ENCODE results near the gene NDUFAF3.

The NDUFAF3 gene

DNA sequence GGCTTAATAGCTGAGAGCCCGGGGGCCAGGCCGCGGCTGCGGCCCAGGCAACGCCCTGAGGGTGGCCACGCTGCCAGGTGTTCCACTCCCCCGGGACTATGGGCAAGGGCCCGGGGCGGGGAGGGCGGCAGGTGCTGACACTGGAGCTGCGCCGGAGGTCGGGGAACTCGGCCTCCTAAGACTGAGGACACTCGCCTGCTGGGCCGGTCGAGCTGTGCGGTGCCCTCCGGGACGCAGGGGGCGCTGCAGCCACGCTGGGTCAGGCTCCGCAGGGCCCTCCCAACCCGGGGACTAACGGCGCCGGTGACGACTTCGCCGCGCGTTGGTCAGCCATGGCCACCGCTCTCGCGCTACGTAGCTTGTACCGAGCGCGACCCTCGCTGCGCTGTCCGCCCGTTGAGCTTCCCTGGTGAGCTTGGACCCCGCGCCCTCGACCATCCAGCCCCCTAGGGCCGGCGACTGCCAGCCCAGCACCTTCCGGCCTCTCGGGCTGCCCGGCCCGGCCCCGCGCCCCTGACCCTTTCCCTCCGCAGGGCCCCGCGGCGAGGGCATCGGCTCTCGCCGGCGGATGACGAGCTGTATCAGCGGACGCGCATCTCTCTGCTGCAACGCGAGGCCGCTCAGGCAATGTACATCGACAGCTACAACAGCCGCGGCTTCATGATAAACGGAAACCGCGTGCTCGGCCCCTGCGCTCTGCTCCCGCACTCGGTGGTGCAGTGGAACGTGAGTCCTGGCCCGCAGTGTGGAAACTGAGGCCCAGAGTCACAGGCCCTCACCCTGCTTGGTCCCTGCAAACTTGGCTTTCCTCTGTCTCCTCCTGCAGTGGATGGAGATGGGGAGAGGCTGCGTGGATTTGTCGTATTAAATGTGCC lies at the start of gene NDUFAF3:
NDUFAF3 (plus strand) TSS at position 309 of the 875 bp plus-strand sequence; CDS start at position 333, 24 bp downstream.
- DNase-seq (ENCODE audit: low read depth) = peak; percentile 72
- peak; percentile 89 for TF ChIP-seq CTCF (conservative IDR thresholded peaks at IDR 0.05; ENCODE audit: low read depth, low read length)
- peak within 1 kb of the TSS; percentile 83 for H3K4me3 ChIP-seq (ENCODE audit: low read length)

DNA sequence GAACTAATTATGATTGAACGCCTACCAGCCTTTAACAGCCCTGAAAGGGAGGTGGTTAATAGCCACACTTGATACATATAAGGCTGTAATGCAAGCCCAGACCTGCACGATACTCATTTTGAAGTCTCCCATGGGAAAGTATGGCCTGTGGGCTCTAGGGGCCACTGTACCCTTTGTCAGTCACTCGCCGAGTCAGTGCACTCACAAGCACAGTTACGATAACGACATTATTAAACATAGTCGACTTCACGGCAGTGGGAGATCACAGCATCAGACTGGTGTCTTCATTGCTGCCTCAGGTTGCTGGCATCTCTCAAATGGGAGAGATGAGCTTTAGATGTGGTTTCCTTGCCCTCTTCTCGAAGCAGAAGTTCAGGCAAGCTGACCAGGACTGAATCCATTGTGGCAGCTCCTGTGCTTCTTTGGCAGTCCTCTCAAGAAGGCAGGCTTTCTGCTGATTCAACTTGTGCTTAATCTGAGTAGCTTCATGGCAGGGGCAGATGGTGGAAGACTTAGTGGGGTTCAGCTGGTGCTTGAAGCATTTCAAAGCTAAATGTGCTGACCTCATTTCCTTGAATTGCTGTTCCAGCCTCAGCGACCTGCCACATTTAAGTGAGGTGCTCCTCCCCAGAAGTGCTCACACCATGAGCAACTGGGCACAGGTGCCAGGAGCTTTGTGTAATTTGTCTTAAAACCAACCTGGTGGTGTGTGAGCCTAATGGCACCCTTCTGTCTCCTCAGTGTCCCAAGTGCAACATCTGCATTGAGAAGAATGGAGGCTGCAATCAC lies 47.7 kb upstream of the NDUFAF3 start:
- no peak for DNase-seq (ENCODE audit: low read depth)

DNA sequence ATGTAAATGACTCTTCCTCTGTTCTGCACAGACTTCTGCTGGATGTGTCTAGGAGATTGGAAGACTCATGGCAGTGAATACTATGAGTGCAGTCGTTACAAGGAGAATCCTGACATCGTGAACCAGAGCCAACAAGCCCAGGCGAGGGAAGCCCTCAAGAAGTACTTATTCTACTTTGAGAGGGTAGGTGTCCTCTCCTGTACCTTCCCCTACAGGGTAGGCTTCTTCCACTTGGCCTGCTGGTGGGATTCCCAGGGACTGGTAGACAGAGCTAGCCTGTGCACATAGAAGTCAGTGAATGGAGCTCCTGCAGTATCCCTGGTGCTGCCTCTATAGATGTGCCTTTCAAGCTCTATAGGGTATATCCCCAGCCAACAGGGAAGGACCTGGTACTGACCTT lies 42.5 kb upstream of the NDUFAF3 start:
- no peak for DNase-seq (ENCODE audit: low read depth)
- no peak for TF ChIP-seq CTCF (conservative IDR thresholded peaks at IDR 0.05; ENCODE audit: low read depth, low read length)
- no peak overlapping the region for H3K4me3 ChIP-seq (ENCODE audit: low read length)

More for the DNA sequence above, 47.7 kb upstream of the NDUFAF3 start:
- no peak overlapping the region for H3K4me3 ChIP-seq (ENCODE audit: low read length)
- TF ChIP-seq CTCF (conservative IDR thresholded peaks at IDR 0.05; ENCODE audit: low read depth, low read length) = no peak

DNA sequence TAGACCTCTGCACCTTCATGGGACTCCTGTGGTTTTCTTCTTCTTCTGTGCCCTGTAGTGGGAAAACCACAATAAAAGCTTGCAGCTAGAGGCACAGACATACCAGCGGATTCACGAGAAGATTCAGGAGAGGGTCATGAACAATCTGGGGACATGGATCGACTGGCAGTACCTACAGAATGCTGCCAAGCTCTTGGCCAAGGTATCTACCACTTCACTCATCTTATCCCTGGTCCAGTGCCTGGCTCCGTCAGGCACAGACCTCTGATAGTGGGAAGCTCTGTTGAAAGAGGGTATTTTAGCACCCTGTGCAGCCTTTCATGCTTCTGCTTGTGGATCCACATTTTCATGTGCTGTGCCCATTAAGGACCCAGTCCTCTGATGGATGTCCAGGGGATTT lies 41.6 kb upstream of the NDUFAF3 start:
- H3K4me3 ChIP-seq (ENCODE audit: low read length) = no peak overlapping the region
- no peak for TF ChIP-seq CTCF (conservative IDR thresholded peaks at IDR 0.05; ENCODE audit: low read depth, low read length)
- DNase-seq (ENCODE audit: low read depth) = no peak

DNA sequence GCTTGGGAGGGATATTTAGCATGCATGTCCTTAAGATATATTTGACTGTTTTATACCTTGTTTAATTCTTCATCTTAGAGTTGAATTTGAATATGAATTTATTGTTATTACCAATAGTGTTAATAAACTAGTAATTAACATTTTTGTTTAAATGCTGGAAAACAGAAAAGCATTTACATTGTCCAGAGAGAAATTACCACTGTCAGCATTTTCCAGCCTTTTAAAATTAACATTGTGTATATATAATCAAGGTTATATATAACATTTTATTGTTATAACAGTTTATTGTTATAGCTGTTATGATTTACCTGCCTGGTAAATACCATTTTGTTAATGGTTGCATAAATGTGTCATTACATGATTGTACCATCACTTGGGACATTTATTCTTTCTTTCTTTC lies 39.9 kb upstream of the NDUFAF3 start:
- no peak for DNase-seq (ENCODE audit: low read depth)
- no peak overlapping the region for H3K4me3 ChIP-seq (ENCODE audit: low read length)
- TF ChIP-seq CTCF (conservative IDR thresholded peaks at IDR 0.05; ENCODE audit: low read depth, low read length) = no peak

DNA sequence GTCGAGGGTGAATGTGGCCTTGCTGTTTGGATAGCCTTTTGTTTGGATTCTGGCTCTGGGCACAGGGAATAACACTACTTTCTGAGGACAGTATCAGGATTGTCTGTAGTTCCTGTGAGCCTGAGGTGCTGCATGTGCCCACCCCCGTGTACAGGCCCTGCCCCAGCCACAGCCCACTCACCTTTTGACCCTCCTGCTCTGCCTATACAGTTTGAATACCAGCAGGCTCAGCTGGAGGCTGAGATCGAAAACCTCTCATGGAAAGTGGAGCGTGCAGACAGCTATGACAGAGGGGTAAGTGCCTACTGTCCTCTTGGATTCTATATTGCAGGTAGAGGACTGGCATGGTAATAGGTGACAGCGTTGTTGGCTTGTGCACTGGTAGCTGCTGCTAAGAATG lies 39.2 kb upstream of the NDUFAF3 start:
- TF ChIP-seq CTCF (conservative IDR thresholded peaks at IDR 0.05; ENCODE audit: low read depth, low read length) = no peak
- DNase-seq (ENCODE audit: low read depth) = no peak
- no peak overlapping the region for H3K4me3 ChIP-seq (ENCODE audit: low read length)

All from retinal pigment epithelial cell (primary cell).